GM12878 (cell line): ENCODE results near the gene CLEC18B. TPM values are rescaled to one million over a fixed set of nuclear protein-coding genes. Genes with fewer than 3 reads are reported as not detected.

Experiments
- ATAC-seq: fragments of 200-7000 bp; cut with Tn5 transposase; 3 replicates; pipeline ENCODE4 v1.9.1; 2020; ENCODE audit warnings: mild to moderate bottlenecking, moderate library complexity
- BruUV-seq: library from RNA; stranded (reverse); fragments of 400-500 nt; replicated peaks from 2 replicates; lab custom pipeline; 2021; lab: Mats Ljungman, UMichigan
- CTCF ChIA-PET: fragments of 300-600 bp; sonication (Branson Sonifier 250); formaldehyde crosslinking; extraction: SDS; loops from one replicate; lab custom pipeline; 2021; ENCODE audit warnings: inconsistent platforms; lab: Yijun Ruan, JAX
- POLR2A ChIA-PET: fragments of 350-600 bp; formaldehyde crosslinking; extraction: SDS; loops from one replicate; lab custom pipeline; 2021; ENCODE audit warnings: inconsistent platforms; lab: Charles Lee
- RAD21 ChIA-PET: fragments of 300-600 bp; sonication (Branson Sonifier 250); formaldehyde crosslinking; loops from one replicate; lab custom pipeline; 2023; ENCODE audit warnings: antibody characterized with exemption; ENCODE audit not compliant: unreplicated experiment; lab: Charles Lee
- SMC1A ChIA-PET: fragments of 300-600 bp; sonication (Branson Sonifier 250); formaldehyde crosslinking; loops from one replicate; lab custom pipeline; 2023; ENCODE audit not compliant: unreplicated experiment, uncharacterized antibody; lab: Charles Lee
- DNase-seq: peaks from one replicate; pipeline ENCODE4 v3.0.0-alpha.2; 2011; ENCODE audit warnings: low read depth, low spot score
- FAIRE-seq: peaks from 3 replicates; lab custom pipeline; 2011; peaks lifted over from hg19 to GRCh38; lab: Jason Lieb, UNC
- H2AFZ ChIP-seq: 2 replicates; pipeline ENCODE4 v1.6.0; 2011; ENCODE audit warnings: low read depth, low read length, control low read depth; ENCODE audit not compliant: control insufficient read depth
- H3K27ac ChIP-seq: 2 replicates; pipeline ENCODE4 v1.5.1; 2011; ENCODE audit warnings: control low read depth; ENCODE audit not compliant: control insufficient read depth, insufficient read depth
- H3K27me3 ChIP-seq, 2 experiments: replicated peaks in 1 of 2; 2 replicates each; pipeline versions ENCODE4 v1.6.0 to v1.6.1; 2011; ENCODE audit warnings: low read length in 1 of 2; ENCODE audit not compliant: control insufficient read depth in 2 of 2, insufficient read depth in 2 of 2
- H3K36me3 ChIP-seq, 2 experiments: 2 replicates each; pipeline ENCODE4 v1.5.1; 2011; ENCODE audit warnings: low read length in 1 of 2; ENCODE audit not compliant: control insufficient read depth in 2 of 2, insufficient read depth in 2 of 2
- H3K4me1 ChIP-seq: 2 replicates; pipeline ENCODE4 v1.6.1; 2011; ENCODE audit warnings: mild to moderate bottlenecking, low read length, moderate library complexity, mixed read lengths; ENCODE audit not compliant: control insufficient read depth, insufficient read depth
- H3K4me2 ChIP-seq: 2 replicates; pipeline ENCODE4 v1.6.0; 2011; ENCODE audit warnings: control low read depth; ENCODE audit not compliant: control insufficient read depth, insufficient read depth
- H3K4me3 ChIP-seq: fragments of 200-600 bp; sonication (generic); 2 replicates; pipeline ENCODE4 v1.5.1; 2016
- H3K79me2 ChIP-seq: 2 replicates; pipeline ENCODE4 v1.6.0; 2011; ENCODE audit warnings: low read length; ENCODE audit not compliant: control insufficient read depth, insufficient read depth
- H3K9ac ChIP-seq: 2 replicates; pipeline ENCODE4 v1.8.0; 2011; ENCODE audit warnings: low read length, control low read depth, mixed read lengths; ENCODE audit not compliant: control insufficient read depth, insufficient read depth
- H3K9me3 ChIP-seq: replicated peaks from 3 replicates; pipeline ENCODE4 v1.5.1; 2011; ENCODE audit warnings: mild to moderate bottlenecking, low read length; ENCODE audit not compliant: control insufficient read depth, insufficient read depth
- H4K20me1 ChIP-seq: 2 replicates; pipeline ENCODE4 v1.6.0; 2011; ENCODE audit not compliant: control insufficient read depth, insufficient read depth
- CBX5 ChIP-seq: sonication (generic); IDR thresholded peaks from 2 replicates; pipeline ENCODE4 v1.6.1; 2016; ENCODE audit warnings: low read depth, moderate library complexity, mild to moderate bottlenecking, inconsistent platforms
- LARP7 ChIP-seq: fragments of 450-650 bp; IDR thresholded peaks from 2 replicates; pipeline ENCODE4 v1.6.1; 2017; ENCODE audit warnings: mild to moderate bottlenecking
- MEF2B ChIP-seq: fragments of 450-650 bp; IDR thresholded peaks from 2 replicates; pipeline ENCODE4 v1.6.1; 2018; ENCODE audit warnings: mild to moderate bottlenecking, moderate library complexity; ENCODE audit not compliant: partially characterized antibody, poor library complexity, severe bottlenecking
- TAF1 ChIP-seq: IDR thresholded peaks from 2 replicates; pipeline ENCODE4 v1.6.1; 2011; ENCODE audit warnings: mild to moderate bottlenecking, low read depth, low read length, borderline replicate concordance
- TCF12 ChIP-seq: IDR thresholded peaks from 2 replicates; pipeline ENCODE4 v1.6.1; 2011; ENCODE audit warnings: low read depth, mild to moderate bottlenecking, low read length
- WGBS: methylation state at CpG from one replicate; pipeline ENCODE4 v1.1.6; 2016; ENCODE audit warnings: low lambda C conversion rate; ENCODE audit not compliant: insufficient replicate concordance, insufficient coverage; ENCODE audit errors: missing lambda C conversion rate; 5-methylcytosine and 5-hydroxymethylcytosine counted together
- in situ Hi-C: fragments of 300-500 bp; cut with MboI; formaldehyde crosslinking; loops from 9 replicates; pipeline ENCODE4 v1.14.3; 2018; ENCODE audit warnings: mixed read lengths
- intact Hi-C: fragments of 100-400 bp; cut with micrococcal nuclease; formaldehyde crosslinking; loops from one replicate; pipeline ENCODE4 v1.14.2; 2022; ENCODE audit not compliant: unreplicated experiment
- polyA plus RNA-seq, 11 experiments: library from polyadenylated mRNA; depleted of rRNA in 4 of 11; unstranded in 6 of 11; stranded (reverse) in 5 of 11; fragments of >200 nt; fragmentation: Nextera tagmentation in 4 of 11; fragmentation: Illumina TruSeq in 1 of 11; extraction: Ambion mirVana in 4 of 11; extraction: Trizol in 1 of 11; gene quantifications; 1 replicate in 1 of 11; 2 replicates in 10 of 11; pipeline versions ENCODE4 v1.2.1 to v1.2.3, GENCODE V29; 2011 to 2016; ENCODE audit warnings: inconsistent platforms in 2 of 11, missing spikeins in 2 of 11, low read depth in 1 of 11
- total RNA-seq, 4 experiments: library from RNA; depleted of rRNA in 3 of 4; stranded (reverse); fragments of >200 nt in 3 of 4; fragmentation: Illumina TruSeq in 1 of 4; extraction: Trizol in 1 of 4; gene quantifications; 2 replicates each; pipeline versions ENCODE4 v1.2.1 to v1.2.3, GENCODE V29; 2013 to 2021

Gene CLEC18B
- total and polyA plus RNA-seq, 10 of the 15 experiments (the other 5 are each of a cell fraction or from before 2014, with no cell fraction given) = 0.03 to 0.32 (median 0.18) TPM; not detected in 6

DNA sequence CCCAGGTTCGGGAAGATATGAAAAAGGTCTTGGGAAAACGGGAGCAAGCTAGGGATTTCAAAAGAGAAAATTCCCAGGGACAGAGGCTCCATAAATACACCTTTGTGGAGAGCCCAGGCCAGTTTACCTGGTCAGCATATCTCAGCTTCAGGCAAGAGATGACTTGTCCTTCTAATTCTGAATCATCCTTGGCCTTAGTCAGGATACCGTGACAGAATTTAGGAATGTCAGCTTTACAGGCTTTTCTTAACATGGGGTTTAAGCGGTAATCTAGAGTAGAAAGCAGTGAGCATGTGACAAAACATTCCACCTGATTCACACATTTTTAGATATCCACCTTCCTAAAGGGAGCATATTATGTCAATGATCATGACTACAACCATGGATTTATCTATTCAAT, 41.1 kb upstream of the CLEC18B start:
- intact Hi-C loops (no loop called here), in situ Hi-C loops (no loop called here)
- CTCF ChIA-PET = interaction anchor here (1.0 kb wide), 1 partner anchor 11 kb away, joined by 3 read pairs; no protein-coding TSS in a partner anchor

DNA sequence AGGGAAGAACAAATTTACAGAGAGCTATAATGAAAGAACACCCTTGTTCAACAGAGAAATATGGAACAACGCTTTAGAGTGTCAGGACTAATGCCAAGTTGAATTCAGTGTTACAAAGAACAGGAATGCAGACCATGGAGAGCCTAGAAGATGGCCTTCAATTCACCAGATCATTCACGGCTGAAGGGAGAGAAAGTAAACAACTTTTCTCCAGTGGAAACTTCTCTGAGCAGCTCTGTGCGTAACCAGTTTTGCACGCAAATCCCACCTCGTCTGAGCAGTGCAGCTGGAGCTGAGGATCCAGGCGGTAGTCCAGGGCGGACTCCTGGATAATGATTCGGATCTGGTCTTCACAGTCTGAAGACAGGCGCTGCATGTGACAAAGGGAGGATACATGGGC, 40.5 kb upstream of the CLEC18B start:
- H2AFZ ChIP-seq = no peak overlapping the region
- ChIA-PET CTCF (interaction anchor here (1.0 kb wide), 1 partner anchor 11 kb away, joined by 3 read pairs; no protein-coding TSS in a partner anchor), SMC1A (interaction anchor here (1.4 kb wide), 1 partner anchor 13 kb away, joined by 4 read pairs; no protein-coding TSS in a partner anchor), RAD21 (no interaction called here), POLR2A (interaction anchor here (0.7 to 0.9 kb wide), 2 partner anchors 8 to 167 kb away, joined by 3 to 5 read pairs; no protein-coding TSS in a partner anchor)
- ATAC-seq (no peak), DNase-seq (no peak), FAIRE-seq (no peak)
- TF ChIP-seq MEF2B (no peak), CBX5 (no peak)
- H3K9me3 ChIP-seq = no peaks in the 10 kb centered on the region
- no peaks in the 10 kb centered on the region for H3K27me3 ChIP-seq
- H3K79me2 ChIP-seq = no peaks in the 10 kb centered on the region
- H3K27ac ChIP-seq = no peak overlapping the region
- no peaks in the 10 kb centered on the region for H4K20me1 ChIP-seq
- no TSS peak for BruUV-seq
- no peak overlapping the region for H3K9ac ChIP-seq
- in situ Hi-C loops (no loop called here), intact Hi-C loops (no loop called here)
- no peak overlapping the region for H3K4me3 ChIP-seq
- peaks cover 13% of the 10 kb centered on the region for H3K4me1 ChIP-seq
- H3K36me3 ChIP-seq = peaks cover 2 to 32% of the 10 kb centered on the region in 2 experiments; a peak in 3 of 4 replicates
- WGBS = 92% methylated on average over 9 of the region's 9 CpGs
- H3K4me2 ChIP-seq = no peak overlapping the region

More for the DNA sequence above, 41.1 kb upstream of the CLEC18B start:
- DNase-seq (no peak), FAIRE-seq (no peak), ATAC-seq (no peak)
- no peaks in the 10 kb centered on the region for H3K9me3 ChIP-seq
- WGBS = over 99% methylated on average over 4 of the region's 4 CpGs
- no peaks in the 10 kb centered on the region for H3K79me2 ChIP-seq
- H3K27ac ChIP-seq = no peak overlapping the region
- POLR2A ChIA-PET = interaction anchor here (0.5 kb wide), 1 partner anchor 463 kb away, joined by 6 read pairs; no protein-coding TSS in a partner anchor
- H3K4me1 ChIP-seq = peaks cover 18% of the 10 kb centered on the region
- H3K36me3 ChIP-seq = peaks cover 2 to 33% of the 10 kb centered on the region in 2 experiments; a peak in 3 of 4 replicates
- H4K20me1 ChIP-seq = no peaks in the 10 kb centered on the region; the same call in 1 of the 2 replicates
- TF ChIP-seq TCF12 (no peak), LARP7 (no peak), TAF1 (no peak)
- no peaks in the 10 kb centered on the region for H3K27me3 ChIP-seq
- RAD21 ChIA-PET = no interaction called here
- BruUV-seq = no TSS peak
- no peak overlapping the region for H2AFZ ChIP-seq
- no peak overlapping the region for H3K4me3 ChIP-seq
- H3K9ac ChIP-seq = no peak overlapping the region
- H3K4me2 ChIP-seq = no peak overlapping the region
- SMC1A ChIA-PET = interaction anchor here (1.4 kb wide), 1 partner anchor 13 kb away, joined by 4 read pairs; no protein-coding TSS in a partner anchor
